ENCODE measurements around the gene TRIM66. TPM values are rescaled to one million over a fixed set of nuclear protein-coding genes. Genes with fewer than 3 reads are reported as not detected.
"Not testable (repeated sequence)": the region's sequence is repeated elsewhere in the genome, so short reads cannot be mapped to it uniquely, and the experiment has no call there.

The TRIM66 gene
- total RNA-seq, 5 donors from 2014 or later (not counting 1 experiment from before 2014, with no cell fraction given), result 17.9 to 23.5 (median 23.4) TPM

- Histone ChIP-seq H3K27ac (ENCODE audit: low read length) (no peak overlapping the region), H3K27me3 (replicated peaks in 1 of 2; ENCODE audit: control insufficient read depth in 2 of 2, extremely low read depth in 1 of 2, insufficient read depth in 2 of 2, low read length in 1 of 2) (no peaks in the 10 kb centered on the region), H3K4me3 (ENCODE audit: control insufficient read depth in 1 of 2, extremely low read depth in 1 of 2, low read length in 1 of 2) (no peak overlapping the region), H3K4me1 (ENCODE audit: control insufficient read depth in 1 of 2, extremely low read depth in 1 of 2, insufficient read depth in 2 of 2, low read length in 2 of 2) (no peaks in the 10 kb centered on the region), H3K9me3 (no peaks in the 10 kb centered on the region), H3K36me3 (ENCODE audit: control insufficient read depth in 2 of 2, extremely low read depth in 1 of 2, insufficient read depth in 1 of 2, low read length in 1 of 2) (peaks cover 8 to 45% of the 10 kb centered on the region in 2 donors)
- H3K36me3 Mint-ChIP-seq, result peaks cover 43% of the 10 kb centered on the region
- CTCF ChIA-PET, result interaction anchor here in 1 of 2 donors (0.7 kb wide), 1 partner anchor 602 kb away, joined by 3 read pairs; no protein-coding TSS in a partner anchor
- POLR2A ChIA-PET, result interaction anchor here in 1 of 2 donors (0.9 kb wide), 1 partner anchor 10 kb away, joined by 3 read pairs; the partner anchor contains the start of gene TRIM66
- no peak for DNase-seq
- ATAC-seq (replicated peaks in 1 of 4), result no peak
- WGBS (ENCODE audit: insufficient coverage), result 38% methylated on average over 1 of the region's 1 CpG
- no peak overlapping the region for H3K4me3 Mint-ChIP-seq
- H3K4me1 Mint-ChIP-seq, result no peaks in the 10 kb centered on the region
- no peaks in the 10 kb centered on the region for H3K9me3 Mint-ChIP-seq
- no peak overlapping the region for H3K27ac Mint-ChIP-seq
- no peaks in the 10 kb centered on the region for H3K27me3 Mint-ChIP-seq
These were observed 10.8 kb downstream of the TRIM66 start for GRCh38 chr11:8671651-8672062.

GRCh38 chr11:8671193-8671612, 11.3 kb downstream of the TRIM66 start:
- H3K27me3 ChIP-seq (replicated peaks in 1 of 2; ENCODE audit: control insufficient read depth in 2 of 2, extremely low read depth in 1 of 2, insufficient read depth in 2 of 2, low read length in 1 of 2), result no peaks in the 10 kb centered on the region
- Mint-ChIP-seq H3K27ac (no peak overlapping the region), H3K9me3 (no peaks in the 10 kb centered on the region), H3K27me3 (no peaks in the 10 kb centered on the region), H3K4me3 (no peak overlapping the region), H3K4me1 (no peaks in the 10 kb centered on the region), H3K36me3 (peaks cover 47% of the 10 kb centered on the region)
- no peak overlapping the region for H3K4me3 ChIP-seq (ENCODE audit: control insufficient read depth in 1 of 2, extremely low read depth in 1 of 2, low read length in 1 of 2)
- H3K36me3 ChIP-seq (ENCODE audit: control insufficient read depth in 2 of 2, extremely low read depth in 1 of 2, insufficient read depth in 1 of 2, low read length in 1 of 2), result peaks cover 8 to 44% of the 10 kb centered on the region in 2 donors
- DNase-seq (no peak), ATAC-seq (replicated peaks in 1 of 4) (no peak)
- ChIA-PET CTCF (interaction anchor here in 1 of 2 donors (0.7 kb wide), 1 partner anchor 602 kb away, joined by 3 read pairs; no protein-coding TSS in a partner anchor), POLR2A (interaction anchor here in 1 of 2 donors (0.9 kb wide), 1 partner anchor 11 kb away, joined by 3 read pairs; the partner anchor contains the start of gene TRIM66)
- H3K27ac ChIP-seq (ENCODE audit: low read length), result no peak overlapping the region
- no peaks in the 10 kb centered on the region for H3K9me3 ChIP-seq
- H3K4me1 ChIP-seq (ENCODE audit: control insufficient read depth in 1 of 2, extremely low read depth in 1 of 2, insufficient read depth in 2 of 2, low read length in 2 of 2), result no peaks in the 10 kb centered on the region
- 100% methylated on average over 3 of the region's 4 CpGs for WGBS (ENCODE audit: insufficient coverage)

- ATAC-seq (replicated peaks in 1 of 4); H3K9me3 Mint-ChIP-seq; H3K4me1 Mint-ChIP-seq; POLR2A ChIA-PET; H3K27me3 ChIP-seq (replicated peaks in 1 of 2; ENCODE audit: control insufficient read depth in 2 of 2, extremely low read depth in 1 of 2, insufficient read depth in 2 of 2, low read length in 1 of 2); H3K9me3 ChIP-seq; H3K27ac Mint-ChIP-seq; CTCF ChIA-PET; H3K4me3 Mint-ChIP-seq; H3K4me1 ChIP-seq (ENCODE audit: control insufficient read depth in 1 of 2, extremely low read depth in 1 of 2, insufficient read depth in 2 of 2, low read length in 2 of 2); H3K4me3 ChIP-seq (ENCODE audit: control insufficient read depth in 1 of 2, extremely low read depth in 1 of 2, low read length in 1 of 2); H3K27me3 Mint-ChIP-seq; DNase-seq; H3K27ac ChIP-seq (ENCODE audit: low read length): not testable (repeated sequence)
- 100% methylated on average over 2 of the region's 6 CpGs for WGBS (ENCODE audit: insufficient coverage)
- peaks cover 52% of the 10 kb centered on the region for H3K36me3 Mint-ChIP-seq
- H3K36me3 ChIP-seq (ENCODE audit: control insufficient read depth in 2 of 2, extremely low read depth in 1 of 2, insufficient read depth in 1 of 2, low read length in 1 of 2), result peaks cover 8 to 43% of the 10 kb centered on the region in 2 donors
These were observed 12.4 kb downstream of the TRIM66 start for GRCh38 chr11:8670081-8670480.

GRCh38 chr11:8665222-8665621, 17.2 kb downstream of the TRIM66 start:
- peaks cover 47% of the 10 kb centered on the region for H3K36me3 Mint-ChIP-seq
- ATAC-seq (replicated peaks in 1 of 4), result no peak
- DNase-seq, result no peak
- H3K27ac Mint-ChIP-seq, result no peak overlapping the region
- WGBS (ENCODE audit: insufficient coverage), result no CpG with 5 or more reads among the region's 1 CpG
- Histone ChIP-seq H3K9me3 (no peaks in the 10 kb centered on the region), H3K4me1 (ENCODE audit: control insufficient read depth in 1 of 2, extremely low read depth in 1 of 2, insufficient read depth in 2 of 2, low read length in 2 of 2) (no peaks in the 10 kb centered on the region), H3K27ac (ENCODE audit: low read length) (no peak overlapping the region), H3K36me3 (ENCODE audit: control insufficient read depth in 2 of 2, extremely low read depth in 1 of 2, insufficient read depth in 1 of 2, low read length in 1 of 2) (peaks cover 8 to 23% of the 10 kb centered on the region in 2 donors), H3K27me3 (replicated peaks in 1 of 2; ENCODE audit: control insufficient read depth in 2 of 2, extremely low read depth in 1 of 2, insufficient read depth in 2 of 2, low read length in 1 of 2) (no peaks in the 10 kb centered on the region), H3K4me3 (ENCODE audit: control insufficient read depth in 1 of 2, extremely low read depth in 1 of 2, low read length in 1 of 2) (no peak overlapping the region)
- POLR2A ChIA-PET, result no interaction called here
- no peaks in the 10 kb centered on the region for H3K9me3 Mint-ChIP-seq
- H3K4me1 Mint-ChIP-seq, result no peaks in the 10 kb centered on the region
- CTCF ChIA-PET, result no interaction called here
- no peaks in the 10 kb centered on the region for H3K27me3 Mint-ChIP-seq
- H3K4me3 Mint-ChIP-seq, result no peak overlapping the region

GRCh38 chr11:8661001-8661795, 21.3 kb downstream of the TRIM66 start:
- Histone ChIP-seq H3K27ac (ENCODE audit: low read length) (no peak overlapping the region), H3K9me3 (no peaks in the 10 kb centered on the region), H3K4me3 (ENCODE audit: control insufficient read depth in 1 of 2, extremely low read depth in 1 of 2, low read length in 1 of 2) (no peak overlapping the region), H3K4me1 (ENCODE audit: control insufficient read depth in 1 of 2, extremely low read depth in 1 of 2, insufficient read depth in 2 of 2, low read length in 2 of 2) (no peaks in the 10 kb centered on the region), H3K36me3 (ENCODE audit: control insufficient read depth in 2 of 2, extremely low read depth in 1 of 2, insufficient read depth in 1 of 2, low read length in 1 of 2) (peaks cover 0 to 10% of the 10 kb centered on the region in 2 donors), H3K27me3 (replicated peaks in 1 of 2; ENCODE audit: control insufficient read depth in 2 of 2, extremely low read depth in 1 of 2, insufficient read depth in 2 of 2, low read length in 1 of 2) (no peaks in the 10 kb centered on the region)
- no peaks in the 10 kb centered on the region for H3K27me3 Mint-ChIP-seq
- H3K36me3 Mint-ChIP-seq, result peaks cover 31% of the 10 kb centered on the region
- DNase-seq, result no peak
- WGBS (ENCODE audit: insufficient coverage), result 85% methylated on average over 3 of the region's 6 CpGs
- no peak for ATAC-seq (replicated peaks in 1 of 4)
- H3K9me3 Mint-ChIP-seq, result no peaks in the 10 kb centered on the region
- H3K4me3 Mint-ChIP-seq, result no peak overlapping the region
- no peak overlapping the region for H3K27ac Mint-ChIP-seq
- CTCF ChIA-PET, result interaction anchor here in 1 of 2 donors (0.7 kb wide), 1 partner anchor 215 kb away, joined by 4 read pairs; no protein-coding TSS in a partner anchor
- POLR2A ChIA-PET, result no interaction called here
- H3K4me1 Mint-ChIP-seq, result no peaks in the 10 kb centered on the region

GRCh38 chr11:8658321-8659057, 24.0 kb downstream of the TRIM66 start:
- no peak for ATAC-seq (replicated peaks in 1 of 4)
- POLR2A ChIA-PET, result no interaction called here
- H3K27ac Mint-ChIP-seq, result no peak overlapping the region

More at GRCh38 chr11:8658321-8659057, 24.0 kb downstream of the TRIM66 start:
- Histone ChIP-seq H3K9me3 (no peaks in the 10 kb centered on the region), H3K4me3 (ENCODE audit: control insufficient read depth in 1 of 2, extremely low read depth in 1 of 2, low read length in 1 of 2) (no peak overlapping the region), H3K27ac (ENCODE audit: low read length) (no peak overlapping the region), H3K27me3 (replicated peaks in 1 of 2; ENCODE audit: control insufficient read depth in 2 of 2, extremely low read depth in 1 of 2, insufficient read depth in 2 of 2, low read length in 1 of 2) (no peaks in the 10 kb centered on the region), H3K36me3 (ENCODE audit: control insufficient read depth in 2 of 2, extremely low read depth in 1 of 2, insufficient read depth in 1 of 2, low read length in 1 of 2) (peaks cover 0 to 4% of the 10 kb centered on the region in 2 donors), H3K4me1 (ENCODE audit: control insufficient read depth in 1 of 2, extremely low read depth in 1 of 2, insufficient read depth in 2 of 2, low read length in 2 of 2) (no peaks in the 10 kb centered on the region)
- CTCF ChIA-PET, result interaction anchor here in 1 of 2 donors (0.5 kb wide), 1 partner anchor 863 kb away, joined by 3 read pairs; no protein-coding TSS in a partner anchor
- 100% methylated on average over 3 of the region's 15 CpGs for WGBS (ENCODE audit: insufficient coverage)
- no peaks in the 10 kb centered on the region for H3K4me1 Mint-ChIP-seq
- H3K27me3 Mint-ChIP-seq, result no peaks in the 10 kb centered on the region
- no peak overlapping the region for H3K4me3 Mint-ChIP-seq
- no peaks in the 10 kb centered on the region for H3K9me3 Mint-ChIP-seq
- H3K36me3 Mint-ChIP-seq, result peaks cover 29% of the 10 kb centered on the region
- no peak for DNase-seq
